ENCODE measurements around the gene LGALS4. TPM values are rescaled to one million over a fixed set of nuclear protein-coding genes. Genes with fewer than 3 reads are reported as not detected.

Gene LGALS4
- total and polyA plus RNA-seq, 2 donors from 2014 or later = 1.2 to 12.2 TPM

- intact Hi-C loops (cut with DNase I) = no loop called here
- no peak for TF ChIP-seq CTCF (IDR thresholded peaks at IDR 0.05; ENCODE audit: borderline replicate concordance, extremely low read depth, insufficient read depth)
- DNase-seq (peak in 1 of 5 donors; percentile 16), FAIRE-seq (no peak)
- peak overlapping the region in 1 of 3 donors; percentile 5 for H3K9ac ChIP-seq (ENCODE audit: low read length in 3 of 3)
- H3K27me3 ChIP-seq (ENCODE audit: control insufficient read depth, insufficient read depth, low read length) = no peaks in the 10 kb centered on the region
- H3K4me3 ChIP-seq (ENCODE audit: low read length in 3 of 3) = no peak overlapping the region
- peaks cover 26 to 68% (median 63%) of the 10 kb centered on the region in 3 donors for H3K36me3 ChIP-seq (ENCODE audit: control insufficient read depth in 2 of 3, insufficient read depth in 3 of 3, low read length in 3 of 3)
- H3K4me1 ChIP-seq (ENCODE audit: control insufficient read depth in 2 of 3, insufficient read depth in 2 of 3, low read depth in 1 of 3, low read length in 3 of 3) = peaks cover 0 to 18% (median 7%) of the 10 kb centered on the region in 3 donors
- H3K27ac ChIP-seq (ENCODE audit: low read depth in 2 of 2, low read length in 2 of 2) = no peak overlapping the region
- H3K9me3 ChIP-seq (ENCODE audit: control insufficient read depth in 2 of 3, insufficient read depth in 1 of 3, low read length in 3 of 3) = no peaks in the 10 kb centered on the region
Measured at GRCh38 chr19:38845374-38846024, 32.8 kb upstream of the LGALS4 start.

GRCh38 chr19:38844093-38844686, 31.4 kb upstream of the LGALS4 start:
- no peaks in the 10 kb centered on the region for H3K27me3 ChIP-seq (ENCODE audit: control insufficient read depth, insufficient read depth, low read length)
- no peak for DNase-seq
- intact Hi-C loops (cut with DNase I) = no loop called here
- H3K36me3 ChIP-seq (ENCODE audit: control insufficient read depth in 2 of 3, insufficient read depth in 3 of 3, low read length in 3 of 3) = peaks cover 29 to 79% (median 69%) of the 10 kb centered on the region in 3 donors
- no peak overlapping the region for H3K9ac ChIP-seq (ENCODE audit: low read length in 3 of 3)
- H3K4me3 ChIP-seq (ENCODE audit: low read length in 3 of 3) = no peak overlapping the region
- H3K9me3 ChIP-seq (ENCODE audit: control insufficient read depth in 2 of 3, insufficient read depth in 1 of 3, low read length in 3 of 3) = no peaks in the 10 kb centered on the region
- TF ChIP-seq CTCF (IDR thresholded peaks at IDR 0.05; ENCODE audit: borderline replicate concordance, extremely low read depth, insufficient read depth) = no peak
- H3K27ac ChIP-seq (ENCODE audit: low read depth in 2 of 2, low read length in 2 of 2) = no peak overlapping the region
- H3K4me1 ChIP-seq (ENCODE audit: control insufficient read depth in 2 of 3, insufficient read depth in 2 of 3, low read depth in 1 of 3, low read length in 3 of 3) = peaks cover 0 to 18% (median 7%) of the 10 kb centered on the region in 3 donors
- FAIRE-seq = no peak

GRCh38 chr19:38843175-38843758, 30.5 kb upstream of the LGALS4 start:
- Histone ChIP-seq H3K4me3 (ENCODE audit: low read length in 3 of 3) (no peak overlapping the region), H3K36me3 (ENCODE audit: control insufficient read depth in 2 of 3, insufficient read depth in 3 of 3, low read length in 3 of 3) (peaks cover 35 to 88% (median 78%) of the 10 kb centered on the region in 3 donors), H3K27me3 (ENCODE audit: control insufficient read depth, insufficient read depth, low read length) (no peaks in the 10 kb centered on the region), H3K9ac (ENCODE audit: low read length in 3 of 3) (no peak overlapping the region), H3K4me1 (ENCODE audit: control insufficient read depth in 2 of 3, insufficient read depth in 2 of 3, low read depth in 1 of 3, low read length in 3 of 3) (peaks cover 0 to 12% (median 7%) of the 10 kb centered on the region in 3 donors), H3K9me3 (ENCODE audit: control insufficient read depth in 2 of 3, insufficient read depth in 1 of 3, low read length in 3 of 3) (no peaks in the 10 kb centered on the region), H3K27ac (ENCODE audit: low read depth in 2 of 2, low read length in 2 of 2) (no peak overlapping the region)
- FAIRE-seq (no peak), DNase-seq (no peak)
- intact Hi-C loops (cut with DNase I) = no loop called here
- TF ChIP-seq CTCF (IDR thresholded peaks at IDR 0.05; ENCODE audit: borderline replicate concordance, extremely low read depth, insufficient read depth) = no peak

Measured in kidney (tissue), 14 donors.